GM04503 (cell line): ENCODE results near the gene PATE1.

Source experiments
- DNase-seq: peaks from one replicate; pipeline ENCODE4 v3.0.0-alpha.2; 2012; ENCODE audit warnings: low read depth

Gene PATE1

DNA sequence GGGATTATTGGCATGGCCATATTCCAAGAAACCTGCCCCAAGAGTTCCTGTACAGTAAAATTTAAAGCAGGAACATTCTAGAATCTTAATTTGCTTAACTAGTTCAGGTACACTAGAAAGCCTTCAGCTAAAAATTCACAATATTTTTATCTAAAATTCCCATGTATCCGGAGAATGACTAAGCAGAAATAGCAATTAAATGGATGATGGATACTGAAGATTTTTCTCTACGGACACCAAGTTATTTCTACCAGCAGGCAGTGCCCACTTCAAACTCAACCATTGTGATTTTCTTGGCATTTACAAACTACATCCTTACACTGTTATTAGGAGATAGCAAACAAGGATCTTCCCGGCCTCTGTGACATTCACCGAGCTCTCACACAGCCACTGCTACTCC lies 44.7 kb downstream of the PATE1 start:
- DNase-seq, result no peak

DNA sequence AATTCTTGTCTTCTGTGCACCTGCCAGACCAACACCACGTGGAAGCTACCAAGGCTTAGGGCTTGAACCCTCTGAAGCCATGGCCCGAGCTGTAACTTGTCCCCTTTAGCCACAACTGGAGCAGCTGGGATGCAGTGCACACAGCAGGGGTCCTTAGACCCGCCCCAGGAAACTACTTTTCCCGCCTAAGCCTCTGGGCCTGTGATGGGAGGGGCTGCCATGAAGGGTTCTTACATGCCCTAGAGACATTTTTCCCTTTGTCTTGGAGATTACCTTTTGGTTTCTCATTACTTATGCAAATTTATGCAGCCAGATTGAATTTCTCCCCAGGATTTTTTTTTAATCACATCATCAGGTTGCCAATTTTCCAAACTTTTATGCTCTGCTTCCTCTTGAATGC lies 51.6 kb downstream of the PATE1 start:
- no peak for DNase-seq
